Prostate gland (tissue), 2 donors: Measurements from ENCODE around the gene SGCE. TPM values are rescaled to one million over a fixed set of nuclear protein-coding genes. Genes with fewer than 3 reads are reported as not detected.
A peak's percentile ranks its signal among the peaks of the same experiment; 100 is the strongest.

Source experiments
- DNase-seq: peaks from one replicate; pipeline ENCODE4 v3.0.0-alpha.2; 2019; ENCODE audit warnings: low spot score
- H3K27ac ChIP-seq, 2 donors: fragments of 200-600 bp; sonication (generic); 2 replicates each; pipeline ENCODE4 v1.5.1; 2017 to 2019
- H3K27me3 ChIP-seq: fragments of 200-600 bp; sonication (generic); replicated peaks from 2 replicates; pipeline ENCODE4 v1.5.1; 2019; ENCODE audit not compliant: insufficient read depth
- H3K36me3 ChIP-seq, 2 donors: fragments of 200-600 bp; sonication (generic); 1 replicate in 1 of 2; 2 replicates in 1 of 2; pipeline versions ENCODE4 v1.5.1 to v1.8.1; 2017 to 2019
- H3K4me1 ChIP-seq: fragments of 200-600 bp; sonication (generic); replicated peaks from 2 replicates; pipeline ENCODE4 v1.5.1; 2019
- H3K4me3 ChIP-seq, 2 donors: fragments of 200-600 bp; sonication (generic); 2 replicates each; pipeline ENCODE4 v1.5.1; 2017 to 2019
- H3K9me3 ChIP-seq: fragments of 200-600 bp; sonication (generic); 2 replicates; pipeline ENCODE4 v1.5.1; 2017
- POLR2A ChIP-seq: fragments of 450-650 bp; IDR thresholded peaks from one replicate; pipeline ENCODE4 v1.6.1; 2016; ENCODE audit warnings: antibody characterized with exemption, mild to moderate bottlenecking
- POLR2AphosphoS5 ChIP-seq: sonication (generic); formaldehyde crosslinking; IDR thresholded peaks from one replicate; pipeline ENCODE4 v1.6.1; 2017; ENCODE audit warnings: antibody characterized with exemption
- WGBS: methylation state at CpG from one replicate; pipeline ENCODE4 v1.1.5; 2018; 5-methylcytosine and 5-hydroxymethylcytosine counted together
- intact Hi-C: fragments of 100-400 bp; cut with DNase I; formaldehyde crosslinking; loops from one replicate; pipeline ENCODE4 v1.14.2; 2022
- total RNA-seq, 2 donors: library from RNA; depleted of rRNA; stranded (reverse); fragments of >200 nt; gene quantifications; one replicate each; pipeline ENCODE4 v1.1.0, GENCODE V29; 2016
- TF ChIP-seq, protein P1 (sequence below), 4 experiments: fragments of 200-600 bp in 2 of 4; fragments of 450-650 bp in 2 of 4; sonication (generic) in 2 of 4; IDR thresholded peaks; 1 replicate in 3 of 4; 2 replicates in 1 of 4; pipeline ENCODE4 v1.5.1; 2016 to 2019; ENCODE audit warnings: antibody characterized with exemption in 4 of 4, mild to moderate bottlenecking in 2 of 4, moderate library complexity in 2 of 4

The SGCE gene
- total RNA-seq, 2 donors from 2014 or later = 34.9 to 113 TPM

DNA sequence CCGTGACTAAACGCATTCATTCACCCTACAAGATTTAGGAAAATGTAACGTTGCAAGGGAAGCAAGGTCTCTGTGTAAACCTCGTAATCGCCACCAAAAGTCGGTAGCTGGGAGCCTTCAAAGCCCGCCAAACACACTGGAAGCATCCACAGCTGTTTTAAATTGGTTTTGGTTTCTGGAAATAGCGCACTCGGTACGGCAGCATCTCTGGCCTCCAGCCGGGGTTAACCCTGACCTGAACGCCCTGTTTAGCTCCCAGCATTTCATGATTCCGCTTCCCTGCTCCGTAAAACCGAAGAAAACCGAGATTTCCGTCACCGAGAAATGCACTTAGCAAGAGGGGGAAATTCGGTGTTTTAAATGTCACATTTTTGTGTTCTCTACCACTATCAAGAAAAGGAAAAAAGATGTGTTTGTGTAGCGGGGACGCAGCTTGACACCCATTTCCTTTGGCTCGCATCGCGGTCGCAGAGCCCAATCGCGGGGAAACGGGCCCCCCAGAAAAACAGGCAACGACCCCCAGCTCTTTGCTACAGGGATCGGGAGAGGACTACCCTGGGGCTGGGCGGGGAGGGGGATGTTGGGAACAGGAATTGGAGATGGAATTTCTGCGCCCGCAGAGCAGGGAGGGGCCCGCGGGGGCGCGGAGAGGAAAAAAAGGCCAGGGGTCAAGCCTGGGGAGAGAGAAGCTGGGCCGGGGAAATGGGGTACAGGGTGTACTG, 646 bp downstream of the SGCE start:
- H3K4me1 ChIP-seq = no peaks in the 10 kb centered on the region

DNA sequence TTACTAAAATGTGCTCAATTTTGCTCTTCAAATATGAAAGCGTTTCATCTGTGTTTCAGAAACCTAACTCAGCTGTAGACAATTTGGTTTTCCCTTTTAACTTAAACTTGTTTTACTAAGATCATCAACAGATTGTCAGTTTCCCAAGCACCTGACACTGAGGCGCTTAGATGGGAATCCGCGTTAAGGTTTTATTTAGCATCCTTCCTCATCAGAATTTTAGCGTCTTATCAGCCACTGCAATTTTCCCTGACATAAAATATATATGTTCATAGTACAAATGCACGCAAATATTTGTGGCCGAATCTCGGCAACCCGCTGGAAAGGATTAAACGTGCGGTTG, 1.2 kb downstream of the SGCE start:
- no peaks in the 10 kb centered on the region for H3K4me1 ChIP-seq
- H3K9me3 ChIP-seq = no peaks in the 10 kb centered on the region
- H3K27ac ChIP-seq = no peak overlapping the region
- TF ChIP-seq POLR2AphosphoS5 = no peak
- TF ChIP-seq, protein P1, sequence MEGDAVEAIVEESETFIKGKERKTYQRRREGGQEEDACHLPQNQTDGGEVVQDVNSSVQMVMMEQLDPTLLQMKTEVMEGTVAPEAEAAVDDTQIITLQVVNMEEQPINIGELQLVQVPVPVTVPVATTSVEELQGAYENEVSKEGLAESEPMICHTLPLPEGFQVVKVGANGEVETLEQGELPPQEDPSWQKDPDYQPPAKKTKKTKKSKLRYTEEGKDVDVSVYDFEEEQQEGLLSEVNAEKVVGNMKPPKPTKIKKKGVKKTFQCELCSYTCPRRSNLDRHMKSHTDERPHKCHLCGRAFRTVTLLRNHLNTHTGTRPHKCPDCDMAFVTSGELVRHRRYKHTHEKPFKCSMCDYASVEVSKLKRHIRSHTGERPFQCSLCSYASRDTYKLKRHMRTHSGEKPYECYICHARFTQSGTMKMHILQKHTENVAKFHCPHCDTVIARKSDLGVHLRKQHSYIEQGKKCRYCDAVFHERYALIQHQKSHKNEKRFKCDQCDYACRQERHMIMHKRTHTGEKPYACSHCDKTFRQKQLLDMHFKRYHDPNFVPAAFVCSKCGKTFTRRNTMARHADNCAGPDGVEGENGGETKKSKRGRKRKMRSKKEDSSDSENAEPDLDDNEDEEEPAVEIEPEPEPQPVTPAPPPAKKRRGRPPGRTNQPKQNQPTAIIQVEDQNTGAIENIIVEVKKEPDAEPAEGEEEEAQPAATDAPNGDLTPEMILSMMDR (IDR thresholded peaks at IDR 0.05) = no peak
- no peak for TF ChIP-seq POLR2A
- no peak for DNase-seq
- intact Hi-C loops = loop anchor here (5.0 to 10.0 kb wide), 4 partner anchors 147 to 357 kb away; partner anchors contain the start of gene CASD1
- 9% methylated on average over 11 of the region's 11 CpGs for WGBS
- no peaks in the 10 kb centered on the region for H3K27me3 ChIP-seq
- H3K4me3 ChIP-seq = peak overlapping the region; percentile 43 to 58
- no peaks in the 10 kb centered on the region for H3K36me3 ChIP-seq

More for the DNA sequence above, 646 bp downstream of the SGCE start:
- intact Hi-C loops = loop anchor here (5.0 to 10.0 kb wide), 4 partner anchors 148 to 358 kb away; partner anchors contain the start of gene CASD1
- under 1% methylated on average over 38 of the region's 38 CpGs for WGBS
- Histone ChIP-seq H3K27ac (peak overlapping the region; percentile 67 to 68), H3K4me3 (peak overlapping the region; percentile 43 to 58), H3K9me3 (no peaks in the 10 kb centered on the region), H3K36me3 (no peaks in the 10 kb centered on the region), H3K27me3 (no peaks in the 10 kb centered on the region)
- DNase-seq = no peak
- TF ChIP-seq, protein P1 (IDR thresholded peaks at IDR 0.05) = no peak
- no peak for TF ChIP-seq POLR2AphosphoS5
- TF ChIP-seq POLR2A = no peak

DNA sequence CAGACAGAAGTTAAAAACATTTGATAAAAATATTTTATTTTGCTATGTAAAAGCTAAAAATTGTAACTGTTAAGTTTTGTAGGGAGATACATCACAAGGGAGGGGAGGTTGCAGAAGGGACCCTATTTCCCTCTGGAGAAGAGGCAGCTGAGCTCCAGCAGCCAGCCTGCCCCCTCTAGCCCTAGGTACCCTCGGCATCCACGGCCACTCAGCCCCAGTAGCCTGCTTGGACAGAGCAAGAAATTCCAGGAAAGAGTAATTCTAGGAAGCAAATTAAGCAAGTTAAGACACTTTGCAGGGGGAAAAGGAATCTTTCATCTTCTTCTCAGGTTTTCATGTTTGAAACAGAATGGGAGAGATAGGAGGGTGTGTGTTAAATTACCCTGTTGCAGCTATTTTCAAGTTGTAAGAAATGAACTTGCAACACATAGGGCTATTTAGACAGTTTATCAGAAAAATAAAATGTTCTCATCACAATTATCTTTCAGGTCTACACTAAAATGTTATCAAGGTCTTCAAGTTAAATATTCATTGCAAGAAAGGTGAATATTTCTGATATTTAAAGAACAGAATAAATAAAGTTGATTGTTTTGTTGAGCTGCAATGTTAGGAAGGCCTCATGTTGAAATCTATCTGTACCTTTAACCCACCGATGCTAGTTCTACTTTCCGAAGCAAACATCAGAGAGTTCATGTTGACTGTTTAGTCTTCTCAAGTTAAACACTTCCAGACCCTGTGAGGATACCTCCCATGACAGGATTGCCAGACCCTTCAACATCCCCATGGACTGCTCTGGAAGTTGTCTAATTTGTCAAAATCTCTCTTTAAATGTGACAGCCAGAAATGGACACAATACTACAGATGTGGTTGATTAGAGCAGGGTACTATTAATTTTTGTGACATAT, 5.5 kb downstream of the SGCE start:
- Histone ChIP-seq H3K36me3 (no peaks in the 10 kb centered on the region), H3K27ac (no peak overlapping the region), H3K9me3 (no peaks in the 10 kb centered on the region), H3K4me3 (no peak overlapping the region), H3K4me1 (no peaks in the 10 kb centered on the region), H3K27me3 (no peaks in the 10 kb centered on the region)
- DNase-seq = no peak
- WGBS = 68% methylated on average over 4 of the region's 4 CpGs
- TF ChIP-seq POLR2A (no peak), POLR2AphosphoS5 (no peak)
- TF ChIP-seq, protein P1 (IDR thresholded peaks at IDR 0.05) = no peak
- intact Hi-C loops = loop anchor here (10.0 kb wide), 1 partner anchor 286 kb away; no protein-coding TSS in a partner anchor

DNA sequence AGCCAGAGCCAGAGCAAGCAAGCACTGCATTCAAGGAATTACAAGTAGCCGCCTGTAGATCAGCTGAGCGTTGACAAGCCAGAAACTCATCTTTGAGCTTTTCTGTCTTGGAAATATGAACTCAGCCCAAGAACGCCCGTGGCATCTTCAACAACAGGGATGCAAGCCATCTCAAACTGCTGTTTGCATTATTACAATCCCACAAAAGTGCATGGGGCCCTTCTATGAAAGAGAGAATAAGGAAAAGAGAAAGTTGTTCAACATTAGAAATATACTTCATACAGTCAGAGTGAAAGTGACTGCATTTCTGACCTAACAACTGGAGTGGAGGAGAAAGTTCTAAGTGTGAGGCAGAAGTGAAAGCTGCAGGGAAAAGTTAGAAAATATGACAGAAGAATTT, 6.5 kb downstream of the SGCE start:
- intact Hi-C loops = no loop called here
- H3K27me3 ChIP-seq = no peaks in the 10 kb centered on the region
- H3K4me3 ChIP-seq = no peak overlapping the region
- 43% methylated on average over 4 of the region's 4 CpGs for WGBS
- no peaks in the 10 kb centered on the region for H3K4me1 ChIP-seq
- no peak overlapping the region for H3K27ac ChIP-seq
- H3K9me3 ChIP-seq = no peaks in the 10 kb centered on the region
- DNase-seq = no peak
- no peaks in the 10 kb centered on the region for H3K36me3 ChIP-seq
- TF ChIP-seq POLR2AphosphoS5 (no peak), POLR2A (no peak)
- TF ChIP-seq, protein P1 (IDR thresholded peaks at IDR 0.05) = no peak
